GM04504 (cell line): ENCODE data around the gene GSS.
"Not testable (repeated sequence)": the region's sequence is repeated elsewhere in the genome, so short reads cannot be mapped to it uniquely, and the experiment has no call there.

Source experiments
- DNase-seq: peaks from one replicate; pipeline ENCODE4 v3.0.0-alpha.2; 2012; ENCODE audit warnings: low read depth

Gene GSS

GRCh38 chr20:34907616-34908469 is 47.8 kb downstream of the GSS start:
- DNase-seq, result peak; percentile 77

DNA sequence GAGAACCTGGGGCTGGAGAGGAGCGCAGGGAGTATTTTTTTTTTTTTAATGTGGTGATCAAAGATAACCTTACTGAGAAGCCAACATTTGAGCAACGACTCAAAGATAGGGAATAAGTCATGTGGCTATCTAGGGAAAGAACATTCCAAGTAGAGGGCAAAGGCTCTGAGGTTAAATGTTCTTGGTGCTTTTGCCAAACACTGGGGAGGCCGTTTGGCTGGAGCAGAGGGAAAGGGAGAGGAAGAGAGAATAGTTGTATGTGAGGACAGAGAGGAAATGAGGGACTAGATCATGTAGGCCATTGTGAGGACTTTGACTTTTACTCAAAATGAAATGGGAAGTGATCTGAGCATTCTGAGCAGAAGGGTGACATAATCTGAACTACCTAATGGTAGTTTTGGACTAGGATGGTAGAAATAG is 51.4 kb downstream of the GSS start:
- DNase-seq, result no peak

DNA sequence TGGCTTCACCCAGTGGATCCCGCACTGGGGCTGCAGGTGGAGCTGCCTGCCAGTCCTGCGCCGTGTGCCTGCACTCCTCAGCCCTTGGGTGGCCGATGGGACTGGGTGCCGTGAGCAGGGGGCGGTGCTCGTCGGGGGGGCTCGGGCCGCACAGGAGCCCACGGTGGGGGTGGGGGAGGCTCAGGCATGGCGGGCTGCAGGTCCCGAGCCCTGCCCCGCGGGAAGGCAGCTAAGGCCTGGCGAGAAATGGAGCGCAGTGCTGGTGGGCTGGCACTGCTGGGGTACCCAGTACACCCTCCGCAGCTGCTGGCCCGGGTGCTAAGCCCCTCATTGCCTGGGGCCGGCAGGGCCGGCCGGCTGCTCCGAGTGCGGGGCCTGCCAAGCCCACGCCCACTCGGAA is 56.9 kb downstream of the GSS start:
- not testable (repeated sequence) for DNase-seq

- DNase-seq, result not testable (repeated sequence)
Measured at GRCh38 chr20:34898129-34898528, 57.5 kb downstream of the GSS start.

DNA sequence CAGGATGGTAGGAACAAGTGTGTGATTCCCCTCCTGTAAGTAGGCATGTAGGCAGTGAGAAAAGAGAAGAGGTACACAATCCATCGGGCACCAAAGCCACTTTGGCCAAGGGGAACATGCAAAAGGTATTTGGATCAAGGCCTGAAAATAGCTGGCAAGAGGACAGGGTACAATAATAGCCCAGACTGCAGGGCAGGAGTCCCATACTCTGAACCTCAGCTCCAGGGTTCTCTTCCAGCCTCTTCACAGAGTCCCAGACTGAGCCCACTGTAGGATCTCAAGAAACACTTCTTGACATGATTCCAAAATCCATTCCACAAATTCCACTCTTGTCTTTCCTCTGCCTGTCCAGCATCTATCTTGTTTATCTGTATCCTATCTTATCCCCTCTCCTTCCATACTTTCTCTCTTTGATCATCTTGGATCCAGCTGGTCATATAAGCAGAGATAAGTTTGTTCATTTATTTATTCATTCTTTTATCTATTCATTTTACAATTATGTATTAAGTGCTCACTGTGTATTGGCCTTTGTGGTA is 59.5 kb downstream of the GSS start:
- DNase-seq, result no peak

- no peak for DNase-seq
Measured at GRCh38 chr20:34895465-34895864, 60.1 kb downstream of the GSS start.

- no peak for DNase-seq
Measured at GRCh38 chr20:34894723-34895122, 60.9 kb downstream of the GSS start.

DNA sequence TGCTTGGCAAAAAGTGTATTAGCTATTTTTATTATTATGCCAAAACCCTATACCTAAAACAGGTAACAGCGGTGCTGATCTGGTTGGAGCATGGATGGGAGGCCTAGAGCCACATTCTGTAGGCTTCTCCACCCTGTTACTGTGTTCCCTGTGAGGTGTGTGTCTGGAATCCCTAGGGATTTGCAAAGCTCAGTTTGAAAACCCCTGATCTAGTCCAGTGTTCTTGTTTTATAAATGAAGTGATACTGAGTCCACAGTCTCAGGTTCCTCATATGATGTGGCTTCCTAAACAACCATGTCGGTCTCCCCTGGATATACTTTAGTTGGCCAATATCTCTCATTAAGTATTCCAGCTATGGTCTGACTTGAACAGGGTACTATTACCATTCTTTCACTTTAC is 62.9 kb downstream of the GSS start:
- no peak for DNase-seq

- peak; percentile 50 for DNase-seq
Measured at GRCh38 chr20:34891166-34892062, 64.2 kb downstream of the GSS start.

DNA sequence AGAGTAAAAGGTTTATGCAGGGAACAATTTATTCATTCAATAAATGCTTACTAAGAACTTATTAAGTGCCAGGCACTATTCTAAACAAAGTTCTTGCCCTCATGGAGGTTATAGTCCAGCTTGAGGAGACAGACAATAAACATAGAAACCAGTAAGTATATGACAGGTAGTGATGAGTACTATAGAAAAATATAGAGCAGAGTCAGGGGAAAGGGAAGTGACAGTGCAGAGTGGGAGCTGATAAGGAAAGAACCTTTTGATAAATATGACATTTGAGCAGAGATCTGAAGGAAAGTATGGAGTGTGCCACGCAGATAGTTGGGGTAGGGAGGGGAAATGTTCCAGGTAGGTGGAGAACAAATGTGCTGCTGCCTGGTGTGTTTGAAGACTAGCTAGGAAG is 67.1 kb downstream of the GSS start:
- DNase-seq, result no peak

GRCh38 chr20:34887023-34887422 is 68.6 kb downstream of the GSS start:
- no peak for DNase-seq

GRCh38 chr20:34886122-34886521 is 69.5 kb downstream of the GSS start:
- DNase-seq, result no peak

- DNase-seq, result no peak
Measured at GRCh38 chr20:34884260-34884659, 71.3 kb downstream of the GSS start.

GRCh38 chr20:34883809-34884208 is 71.8 kb downstream of the GSS start:
- DNase-seq, result no peak

DNA sequence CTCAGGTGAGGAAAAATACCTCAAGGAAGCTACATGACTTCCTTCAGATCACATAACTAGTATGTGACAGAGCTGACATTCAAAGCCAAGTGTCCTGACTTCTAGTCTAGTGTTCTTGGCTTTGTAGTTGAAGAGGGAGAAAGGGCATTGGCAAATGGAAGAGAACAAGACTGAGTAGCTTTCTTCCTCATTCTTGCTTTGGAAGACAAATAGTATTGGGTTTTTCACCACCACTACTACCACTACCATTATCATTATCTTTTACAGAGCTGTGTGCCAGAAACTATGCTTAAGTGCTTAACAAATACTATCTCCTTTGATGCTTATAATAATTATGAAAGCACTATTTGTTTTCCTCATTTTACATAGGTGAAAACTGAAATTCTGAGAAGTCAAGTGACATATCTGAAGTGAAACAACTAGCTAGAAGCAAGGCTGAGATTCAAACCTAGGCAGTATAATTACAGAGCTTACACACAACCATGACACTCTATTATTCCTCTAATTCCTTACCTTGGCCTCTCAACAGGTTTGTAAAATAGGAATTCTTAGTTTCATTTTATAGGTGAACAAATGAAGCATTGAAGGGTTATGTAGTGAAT is 72.4 kb downstream of the GSS start:
- DNase-seq, result no peak

GRCh38 chr20:34881689-34882088 is 73.9 kb downstream of the GSS start:
- no peak for DNase-seq

GRCh38 chr20:34880971-34881370 is 74.6 kb downstream of the GSS start:
- not testable (repeated sequence) for DNase-seq

DNA sequence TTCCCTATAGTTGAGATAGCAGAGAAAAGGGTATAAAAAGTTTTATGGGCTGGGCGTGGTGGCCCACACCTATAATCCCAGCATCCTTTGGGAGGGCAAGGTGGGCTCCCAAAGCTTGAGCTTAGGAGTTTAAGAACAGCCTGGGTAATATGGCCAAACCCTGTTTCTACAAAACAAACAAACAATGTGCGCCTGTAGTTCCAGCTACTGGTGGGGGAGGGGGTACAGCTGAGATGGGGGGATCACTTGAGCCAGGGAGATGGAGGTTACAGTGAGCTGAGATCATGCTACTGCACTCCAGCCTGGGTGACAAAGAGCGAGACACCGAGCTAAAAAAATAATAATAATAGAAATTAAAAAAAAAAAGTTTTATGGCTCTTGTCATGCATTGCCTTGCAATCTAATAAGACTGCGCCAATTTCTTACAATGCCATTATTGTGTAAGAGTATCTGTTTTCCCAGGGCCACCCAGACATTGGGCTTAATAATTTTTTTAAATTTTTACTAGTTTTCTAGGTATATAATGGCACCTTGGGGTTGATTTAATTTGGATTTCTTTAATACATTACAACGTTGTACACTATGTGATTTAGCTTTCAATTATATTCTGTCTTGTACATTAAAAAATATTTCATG is 75.3 kb downstream of the GSS start:
- no peak for DNase-seq
